K562 (cell line): ENCODE results near the gene PPM1N. TPM values are rescaled to one million over a fixed set of nuclear protein-coding genes. Genes with fewer than 3 reads are reported as not detected.

Source experiments
- ATAC-seq: fragments of 200-7000 bp; cut with Tn5 transposase; 3 replicates; pipeline ENCODE4 v1.9.1; 2020; ENCODE audit warnings: moderate library complexity
- BruUV-seq: library from RNA; stranded (reverse); fragments of 400-500 nt; replicated peaks from 2 replicates; lab custom pipeline; 2021; lab: Mats Ljungman, UMichigan
- CTCF ChIA-PET: fragments of 300-600 bp; formaldehyde crosslinking; extraction: SDS; loops from one replicate; lab custom pipeline; 2021; ENCODE audit warnings: low intra/inter-chr PET ratio; lab: Yijun Ruan, JAX
- POLR2A ChIA-PET: fragments of 300-600, 350-650 bp; sonication (Branson Sonifier 250); formaldehyde crosslinking; extraction: SDS; loops from one replicate; lab custom pipeline; 2021; ENCODE audit warnings: antibody characterized with exemption, inconsistent platforms; lab: Yijun Ruan, JAX
- DNase-seq, 4 experiments: peaks; one replicate each; pipeline versions ENCODE4 v3.0.0 to v3.0.0-alpha.2; 2011 to 2018; ENCODE audit warnings: low spot score in 3 of 4, mixed read lengths in 3 of 4; ENCODE audit errors: extremely low read depth in 1 of 4
- FAIRE-seq: peaks from 2 replicates; lab custom pipeline; 2011; peaks lifted over from hg19 to GRCh38; lab: Jason Lieb, UNC
- H2AFZ ChIP-seq: 2 replicates; pipeline ENCODE4 v1.6.0; 2011; ENCODE audit warnings: low read depth, low read length, control low read depth, inconsistent platforms
- H3K27ac ChIP-seq: fragments of 200-600 bp; 3 replicates; pipeline ENCODE4 v1.8.0; 2011; ENCODE audit warnings: low read depth, mild to moderate bottlenecking, control low read depth, inconsistent platforms, low read length, moderate library complexity, mixed read lengths; ENCODE audit errors: extremely low read depth
- H3K27me3 ChIP-seq, 2 experiments: fragments of 300-600 bp in 1 of 2; 2 replicates in 1 of 2; 3 replicates in 1 of 2; pipeline versions ENCODE4 v1.6.0 to v1.8.0; 2011; ENCODE audit warnings: inconsistent platforms in 2 of 2, low read length in 2 of 2, mild to moderate bottlenecking in 1 of 2, mixed read lengths in 1 of 2, moderate library complexity in 1 of 2; ENCODE audit not compliant: control insufficient read depth in 2 of 2, insufficient read depth in 2 of 2
- H3K36me3 ChIP-seq: fragments of 300-600 bp; 3 replicates; pipeline ENCODE4 v1.8.0; 2011; ENCODE audit warnings: mild to moderate bottlenecking, low read length, inconsistent platforms; ENCODE audit not compliant: control insufficient read depth, insufficient read depth
- H3K4me1 ChIP-seq, 2 experiments: fragments of 200-600 bp in 1 of 2; replicated peaks in 1 of 2; 2 replicates in 1 of 2; 3 replicates in 1 of 2; pipeline versions ENCODE4 v1.5.1 to v1.8.0; 2011; ENCODE audit warnings: inconsistent platforms in 2 of 2, low read length in 2 of 2, mild to moderate bottlenecking in 1 of 2, mixed read lengths in 1 of 2, moderate library complexity in 1 of 2; ENCODE audit not compliant: control insufficient read depth in 2 of 2, insufficient read depth in 2 of 2
- H3K4me2 ChIP-seq: 2 replicates; pipeline ENCODE4 v1.6.1; 2011; ENCODE audit warnings: low read length, control low read depth, inconsistent platforms, mixed read lengths; ENCODE audit not compliant: insufficient read depth
- H3K4me3 ChIP-seq: fragments of 200-600 bp; sonication (generic), shearing (Covaris generic); 2 replicates; pipeline ENCODE4 v1.5.1; 2016; ENCODE audit warnings: control low read depth, inconsistent platforms
- H3K79me2 ChIP-seq: fragments of 200-600 bp; 3 replicates; pipeline ENCODE4 v1.8.0; 2011; ENCODE audit warnings: low read length, inconsistent platforms; ENCODE audit not compliant: control insufficient read depth, insufficient read depth
- H3K9ac ChIP-seq, 2 experiments: 2 replicates each; pipeline versions ENCODE4 v1.6.0 to v1.6.1; 2011; ENCODE audit warnings: low read depth in 2 of 2, low read length in 2 of 2, control low read depth in 1 of 2, inconsistent platforms in 1 of 2, mild to moderate bottlenecking in 1 of 2, mixed read lengths in 1 of 2; ENCODE audit not compliant: insufficient read depth in 1 of 2
- H3K9me1 ChIP-seq: one replicate; pipeline ENCODE4 v1.6.0; 2011; ENCODE audit warnings: inconsistent platforms, mild to moderate bottlenecking, low read length, moderate library complexity; ENCODE audit not compliant: control insufficient read depth, insufficient read depth
- H3K9me3 ChIP-seq: replicated peaks from 2 replicates; pipeline ENCODE4 v1.5.1; 2011; ENCODE audit warnings: low read depth, low read length, inconsistent platforms; ENCODE audit not compliant: control insufficient read depth, insufficient read depth
- H4K20me1 ChIP-seq: replicated peaks from 2 replicates; pipeline ENCODE4 v1.6.1; 2011; ENCODE audit warnings: low read length, inconsistent platforms, mixed read lengths; ENCODE audit not compliant: control insufficient read depth, insufficient read depth
- EGR1 ChIP-seq: fragments of 450-650 bp; conservative IDR thresholded peaks from 2 replicates; pipeline ENCODE4 v1.6.1; 2017; ENCODE audit warnings: mild to moderate bottlenecking
- FOSL1 ChIP-seq: fragments of 200-800 bp; sonication (Bioruptor generic); conservative IDR thresholded peaks from 2 replicates; pipeline ENCODE4 v1.6.1; 2016; ENCODE audit warnings: missing genetic modification characterization, missing compliant biosample characterization
- HDAC6 ChIP-seq: IDR thresholded peaks from 2 replicates; pipeline ENCODE4 v1.6.1; 2012; ENCODE audit warnings: low read depth, mild to moderate bottlenecking, control low read depth, inconsistent platforms, low read length, moderate library complexity
- HNRNPLL ChIP-seq: fragments of 200-400 bp; formaldehyde crosslinking; IDR thresholded peaks from 2 replicates; pipeline ENCODE4 v1.6.1; 2017; ENCODE audit warnings: low read length, low read depth, mild to moderate bottlenecking; ENCODE audit not compliant: poor library complexity, severe bottlenecking
- KDM4B ChIP-seq, 2 experiments: fragments of 450-650 bp in 1 of 2; sonication (generic) in 1 of 2; IDR thresholded peaks; 2 replicates each; pipeline ENCODE4 v1.6.1; 2016 to 2017; ENCODE audit warnings: borderline replicate concordance in 2 of 2, antibody characterized with exemption in 1 of 2, low read depth in 1 of 2, mild to moderate bottlenecking in 1 of 2
- MBD2 ChIP-seq: sonication (generic); IDR thresholded peaks from 2 replicates; pipeline ENCODE4 v1.6.1; 2016; ENCODE audit warnings: low read depth, borderline replicate concordance
- MEIS2 ChIP-seq: fragments of 450-650 bp; IDR thresholded peaks from 2 replicates; pipeline ENCODE4 v1.6.1; 2014; ENCODE audit warnings: mild to moderate bottlenecking; ENCODE audit not compliant: partially characterized antibody
- MLLT1 ChIP-seq, 2 experiments: fragments of 450-650 bp; IDR thresholded peaks; 2 replicates each; pipeline ENCODE4 v1.6.1; 2016
- NCOA4 ChIP-seq: fragments of 450-650 bp; IDR thresholded peaks from 2 replicates; pipeline ENCODE4 v1.6.1; 2018; ENCODE audit warnings: mild to moderate bottlenecking; ENCODE audit not compliant: partially characterized antibody
- SMARCE1 ChIP-seq: fragments of 450-650 bp; IDR thresholded peaks from 2 replicates; pipeline ENCODE4 v1.7.1; 2016; ENCODE audit warnings: mild to moderate bottlenecking
- YY1 ChIP-seq, 3 experiments: IDR thresholded peaks; 2 replicates each; pipeline ENCODE4 v1.6.1; 2011; ENCODE audit warnings: low read length in 2 of 3, mild to moderate bottlenecking in 2 of 3, moderate library complexity in 2 of 3, borderline replicate concordance in 1 of 3, control low read depth in 1 of 3, low read depth in 1 of 3; ENCODE audit not compliant: insufficient read depth in 3 of 3, insufficient replicate concordance in 2 of 3, control insufficient read depth in 1 of 3, insufficient read length in 1 of 3; ENCODE audit errors: extremely low read depth in 1 of 3
- ZC3H4 ChIP-seq: sonication (generic); formaldehyde crosslinking; IDR thresholded peaks from 2 replicates; pipeline ENCODE4 v1.9.0; 2021; ENCODE audit warnings: missing genetic modification reagents, borderline replicate concordance
- ZNF12 ChIP-seq: sonication (generic); formaldehyde crosslinking; IDR thresholded peaks from 2 replicates; pipeline ENCODE4 v1.4.0; 2020; ENCODE audit warnings: mild to moderate bottlenecking, missing genetic modification reagents
- ZNF121 ChIP-seq: sonication (generic); formaldehyde crosslinking; conservative IDR thresholded peaks from 2 replicates; pipeline ENCODE4 v1.8.0; 2022; ENCODE audit warnings: missing genetic modification reagents
- ZNF24 ChIP-seq: fragments of 450-650 bp; IDR thresholded peaks from 2 replicates; pipeline ENCODE4 v1.6.1; 2016
- ZNF717 ChIP-seq: fragments of 250-450 bp; sonication (Bioruptor Pico); IDR thresholded peaks from 2 replicates; pipeline ENCODE4 v1.5.0; 2021
- WGBS: fragments of 100-300 bp; shearing (Covaris generic); methylation state at CpG from one replicate; pipeline ENCODE4 v1.1.6; 2016; ENCODE audit warnings: low coverage, mixed read lengths; ENCODE audit not compliant: insufficient coverage; ENCODE audit errors: missing lambda C conversion rate; 5-methylcytosine and 5-hydroxymethylcytosine counted together
- in situ Hi-C: fragments of 300-500 bp; cut with MboI; formaldehyde crosslinking; loops from 4 replicates; pipeline ENCODE4 v1.15.0; 2018; ENCODE audit warnings: inconsistent platforms, mixed read lengths
- intact Hi-C: fragments of 100-400 bp; cut with micrococcal nuclease; formaldehyde crosslinking; loops from 2 replicates; pipeline ENCODE4 v1.14.2; 2022
- polyA plus RNA-seq, 8 experiments: library from polyadenylated mRNA; depleted of rRNA in 4 of 8; stranded (reverse) in 5 of 8; unstranded in 3 of 8; fragments of >200 nt; fragmentation: Nextera tagmentation in 2 of 8; fragmentation: Illumina TruSeq in 1 of 8; extraction: Ambion mirVana in 2 of 8; extraction: Trizol in 1 of 8; gene quantifications; 2 replicates each; pipeline versions ENCODE4 v1.2.1 to v1.2.3, GENCODE V29; 2011 to 2014; ENCODE audit warnings: inconsistent platforms in 1 of 8, missing spikeins in 1 of 8
- total RNA-seq, 7 experiments: library from RNA; depleted of rRNA in 6 of 7; stranded (reverse); fragments of >200 nt in 6 of 7; fragmentation: Illumina TruSeq in 2 of 7; extraction: Trizol in 2 of 7; gene quantifications; 2 replicates each; pipeline versions ENCODE4 v1.2.1 to v1.2.3, GENCODE V29; 2011 to 2021; ENCODE audit warnings: low replicate concordance in 1 of 7
- TF ChIP-seq, protein P1 (sequence below): IDR thresholded peaks from 2 replicates; pipeline ENCODE4 v1.6.1; 2011; ENCODE audit not compliant: insufficient read length; ENCODE audit errors: extremely low read depth

Gene PPM1N
- total and polyA plus RNA-seq, 9 of the 15 experiments (the other 6 are each of a cell fraction or from before 2014, with no cell fraction given), result 4.5 to 15.6 (median 8.7) TPM

DNA sequence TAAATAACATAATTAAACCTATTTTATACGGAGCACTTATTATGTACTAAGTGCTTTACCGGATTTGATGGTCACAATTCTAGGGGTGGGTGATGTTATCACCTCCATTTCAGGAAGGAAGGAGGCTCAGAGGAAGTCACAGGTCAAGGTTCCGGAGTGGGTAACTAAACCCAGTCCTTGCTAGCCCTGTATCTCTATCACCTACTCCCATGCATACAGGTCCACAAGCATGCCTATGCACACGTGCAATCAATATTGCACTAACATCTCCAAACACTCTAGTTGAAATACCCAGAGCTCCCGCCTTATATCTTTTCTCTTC, 48.3 kb upstream of the PPM1N start (continued):
- TF ChIP-seq SMARCE1, result 0 out of 2 replicates have a peak, but pooled peaks have one; percentile 57

- Histone ChIP-seq H3K4me2 (peak overlapping the region; percentile 71), H2AFZ (peak overlapping the region; percentile 81), H3K4me3 (peak overlapping the region; percentile 42), H4K20me1 (no peaks in the 10 kb centered on the region), H3K9me3 (no peaks in the 10 kb centered on the region), H3K27ac (peak overlapping the region; percentile 52; the same call in 2 of the 3 replicates), H3K27me3 (no peaks in the 10 kb centered on the region), H3K9me1 (no peaks in the 10 kb centered on the region), H3K4me1 (peaks cover 21 to 29% of the 10 kb centered on the region in 2 experiments), H3K79me2 (no peaks in the 10 kb centered on the region), H3K36me3 (no peaks in the 10 kb centered on the region), H3K9ac (peak overlapping the region; percentile 62 to 93; a peak in 3 of 4 replicates)
- ATAC-seq (peak; percentile 4; the same call in 2 of the 3 replicates), DNase-seq (no peak), FAIRE-seq (no peak)
- in situ Hi-C loops, result no loop called here
- no TSS peak for BruUV-seq
- CTCF ChIA-PET, result no interaction called here
- intact Hi-C loops, result no loop called here
- POLR2A ChIA-PET, result interaction anchor here (0.6 to 0.7 kb wide), 2 partner anchors 190 to 247 kb away, joined by 3 read pairs; no protein-coding TSS in a partner anchor
- 26% methylated on average over 24 of the region's 28 CpGs for WGBS
- TF ChIP-seq, protein P1, sequence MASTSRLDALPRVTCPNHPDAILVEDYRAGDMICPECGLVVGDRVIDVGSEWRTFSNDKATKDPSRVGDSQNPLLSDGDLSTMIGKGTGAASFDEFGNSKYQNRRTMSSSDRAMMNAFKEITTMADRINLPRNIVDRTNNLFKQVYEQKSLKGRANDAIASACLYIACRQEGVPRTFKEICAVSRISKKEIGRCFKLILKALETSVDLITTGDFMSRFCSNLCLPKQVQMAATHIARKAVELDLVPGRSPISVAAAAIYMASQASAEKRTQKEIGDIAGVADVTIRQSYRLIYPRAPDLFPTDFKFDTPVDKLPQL, result no peak
- TF ChIP-seq MBD2 (no peak), MEIS2 (no peak), HDAC6 (no peak), YY1 (IDR thresholded peaks at IDR 0.05; ENCODE audit: borderline replicate concordance in 1 of 3, control insufficient read depth in 1 of 3, extremely low read depth in 1 of 3, insufficient read depth in 3 of 3, insufficient read length in 1 of 3, insufficient replicate concordance in 2 of 3, low read depth in 1 of 3, low read length in 2 of 3) (no peak), ZNF717 (CRISPR knock-in tag) (no peak), KDM4B (IDR thresholded peaks at IDR 0.05; ENCODE audit: borderline replicate concordance in 2 of 2, low read depth in 1 of 2) (no peak), ZC3H4 (peak; percentile 95; the same call in 1 of the 2 replicates), FOSL1 (tag) (no peak), NCOA4 (no peak), ZNF24 (no peak), ZNF121 (no peak), HNRNPLL (peak; percentile 1), ZNF12 (CRISPR knock-in tag) (0 out of 2 replicates have a peak, but pooled peaks have one; percentile 37), MLLT1 (IDR thresholded peaks at IDR 0.05) (no peak), EGR1 (peak; percentile 23)
Observed at GRCh38 chr19:45451131-45451849, 47.0 kb upstream of the PPM1N start.
